H9 (cell line): Measurements from ENCODE around the gene PDC. TPM values are rescaled to one million over a fixed set of nuclear protein-coding genes. Genes with fewer than 3 reads are reported as not detected.
"Not testable (repeated sequence)": the region's sequence is repeated elsewhere in the genome, so short reads cannot be mapped to it uniquely, and the experiment has no call there.

Source experiments
- DNase-seq: peaks from one replicate; pipeline ENCODE4 v3.0.0-alpha.2; 2017
- H2AFZ ChIP-seq: one replicate; pipeline ENCODE4 v1.6.1; 2013; ENCODE audit warnings: mild to moderate bottlenecking, low read length, control low read depth, moderate library complexity
- H2AK5ac ChIP-seq: 2 replicates; pipeline ENCODE4 v1.6.1; 2013; ENCODE audit warnings: low read length, control low read depth, mixed read lengths; ENCODE audit not compliant: insufficient read length
- H2BK120ac ChIP-seq: one replicate; pipeline ENCODE4 v1.6.1; 2013; ENCODE audit warnings: low read depth, mild to moderate bottlenecking, low read length, control low read depth, inconsistent platforms; ENCODE audit not compliant: poor library complexity, severe bottlenecking
- H2BK12ac ChIP-seq: 2 replicates; pipeline ENCODE4 v1.6.1; 2013; ENCODE audit warnings: low read length, control low read depth, mixed read lengths, low read depth; ENCODE audit not compliant: insufficient read length
- H2BK15ac ChIP-seq: 2 replicates; pipeline ENCODE4 v1.6.1; 2013; ENCODE audit warnings: low read depth, low read length, control low read depth
- H2BK20ac ChIP-seq: one replicate; pipeline ENCODE4 v1.6.1; 2013; ENCODE audit warnings: low read depth, mild to moderate bottlenecking, low read length, control low read depth, inconsistent platforms; ENCODE audit not compliant: poor library complexity, severe bottlenecking
- H2BK5ac ChIP-seq: 2 replicates; pipeline ENCODE4 v1.6.1; 2013; ENCODE audit warnings: low read length, control low read depth, mixed read lengths; ENCODE audit not compliant: insufficient read length
- H3K14ac ChIP-seq: 2 replicates; pipeline ENCODE4 v1.6.1; 2013; ENCODE audit warnings: low read length, control low read depth; ENCODE audit not compliant: insufficient read depth
- H3K18ac ChIP-seq: 2 replicates; pipeline ENCODE4 v1.6.1; 2013; ENCODE audit warnings: low read depth, mild to moderate bottlenecking, mixed read lengths, low read length, control low read depth; ENCODE audit not compliant: insufficient read length
- H3K23ac ChIP-seq: 2 replicates; pipeline ENCODE4 v1.6.1; 2013; ENCODE audit warnings: low read length, control low read depth, mixed read lengths, low read depth; ENCODE audit not compliant: insufficient read length
- H3K23me2 ChIP-seq: 2 replicates; pipeline ENCODE4 v1.6.1; 2013; ENCODE audit warnings: low read depth, mild to moderate bottlenecking, mixed read lengths, low read length, control low read depth; ENCODE audit not compliant: insufficient read length, poor library complexity, severe bottlenecking
- H3K27ac ChIP-seq: 2 replicates; pipeline ENCODE4 v1.5.1; 2013; ENCODE audit warnings: low read length, control low read depth, mixed read lengths, low read depth; ENCODE audit not compliant: insufficient read length
- H3K27me3 ChIP-seq: 2 replicates; pipeline ENCODE4 v1.6.1; 2013; ENCODE audit warnings: low read length, control low read depth, inconsistent platforms; ENCODE audit not compliant: insufficient read depth
- H3K4ac ChIP-seq: 2 replicates; pipeline ENCODE4 v1.6.1; 2013; ENCODE audit warnings: low read depth, mild to moderate bottlenecking, control low read depth, inconsistent platforms, low read length, moderate library complexity
- H3K4me1 ChIP-seq: 2 replicates; pipeline ENCODE4 v1.6.1; 2013; ENCODE audit warnings: low read length, control low read depth, inconsistent platforms; ENCODE audit not compliant: insufficient read depth
- H3K4me2 ChIP-seq: 2 replicates; pipeline ENCODE4 v1.6.1; 2013; ENCODE audit warnings: low read length, control low read depth, mixed read lengths; ENCODE audit not compliant: insufficient read length, insufficient read depth
- H3K56ac ChIP-seq: 2 replicates; pipeline ENCODE4 v1.6.1; 2013; ENCODE audit warnings: low read depth, mild to moderate bottlenecking, mixed read lengths, low read length, control low read depth; ENCODE audit not compliant: insufficient read length
- H3K79me1 ChIP-seq: 2 replicates; pipeline ENCODE4 v1.6.1; 2013; ENCODE audit warnings: low read depth, mild to moderate bottlenecking, moderate library complexity, low read length, control low read depth, inconsistent platforms; ENCODE audit not compliant: insufficient read depth, poor library complexity, severe bottlenecking
- H3K79me2 ChIP-seq: 2 replicates; pipeline ENCODE4 v1.6.1; 2013; ENCODE audit warnings: low read length, control low read depth, inconsistent platforms; ENCODE audit not compliant: insufficient read depth
- H3K9ac ChIP-seq: 2 replicates; pipeline ENCODE4 v1.6.1; 2013; ENCODE audit warnings: low read length, control low read depth, mixed read lengths; ENCODE audit not compliant: insufficient read length; ENCODE audit errors: extremely low read depth
- H3K9me3 ChIP-seq: one replicate; pipeline ENCODE4 v1.6.1; 2013; ENCODE audit warnings: low read depth, low read length, inconsistent platforms; ENCODE audit not compliant: control insufficient read depth
- H3T11ph ChIP-seq: one replicate; pipeline ENCODE4 v1.6.1; 2013; ENCODE audit warnings: mild to moderate bottlenecking, low read length, control low read depth, inconsistent platforms
- H4K20me1 ChIP-seq: one replicate; pipeline ENCODE4 v1.6.1; 2013; ENCODE audit not compliant: control insufficient read depth, insufficient read length, insufficient read depth
- H4K5ac ChIP-seq: 2 replicates; pipeline ENCODE4 v1.6.1; 2013; ENCODE audit warnings: low read depth, mild to moderate bottlenecking, mixed read lengths, low read length, control low read depth; ENCODE audit not compliant: insufficient read length
- H4K8ac ChIP-seq: replicated peaks from 2 replicates; pipeline ENCODE4 v1.6.1; 2013; ENCODE audit warnings: low read length, control low read depth, mixed read lengths, low read depth; ENCODE audit not compliant: insufficient read length
- H4K91ac ChIP-seq: 2 replicates; pipeline ENCODE4 v1.6.1; 2013; ENCODE audit warnings: low read depth, mild to moderate bottlenecking, moderate library complexity, mixed read lengths, low read length, control low read depth; ENCODE audit not compliant: insufficient read length
- H3K27ac Mint-ChIP-seq, 3 experiments: 2 replicates in 2 of 3; 3 replicates in 1 of 3; pipeline ENCODE4 v1.8.0; 2020 to 2021; ENCODE audit warnings: mixed read lengths in 3 of 3, mild to moderate bottlenecking in 1 of 3, moderate library complexity in 1 of 3
- H3K27me3 Mint-ChIP-seq: 2 replicates; pipeline ENCODE4 v1.8.0; 2021; ENCODE audit warnings: low read depth, mild to moderate bottlenecking, moderate library complexity, mixed read lengths
- H3K36me3 Mint-ChIP-seq, 3 experiments: 2 replicates in 2 of 3; 3 replicates in 1 of 3; pipeline ENCODE4 v1.8.0; 2020 to 2021; ENCODE audit warnings: low read depth in 3 of 3, mixed read lengths in 3 of 3; ENCODE audit not compliant: insufficient read depth in 1 of 3
- H3K4me1 Mint-ChIP-seq, 2 experiments: 2 replicates each; pipeline ENCODE4 v1.8.0; 2020; ENCODE audit warnings: mixed read lengths in 2 of 2
- H3K4me3 Mint-ChIP-seq, 2 experiments: 2 replicates in 1 of 2; 3 replicates in 1 of 2; pipeline ENCODE4 v1.8.0; 2020 to 2021; ENCODE audit warnings: mild to moderate bottlenecking in 2 of 2, mixed read lengths in 2 of 2, moderate library complexity in 1 of 2
- H3K9me3 Mint-ChIP-seq, 2 experiments: 2 replicates in 1 of 2; 3 replicates in 1 of 2; pipeline ENCODE4 v1.8.0; 2020; ENCODE audit warnings: mild to moderate bottlenecking in 2 of 2, mixed read lengths in 2 of 2, moderate library complexity in 1 of 2
- WGBS: extraction: QIAGEN DNeasy Blood & Tissue Kit; methylation state at CpG from one replicate; pipeline ENCODE4 v1.1.7; 2013; ENCODE audit warnings: missing lambda C conversion rate, low lambda C conversion rate, mixed read lengths; ENCODE audit not compliant: insufficient read length; ENCODE audit errors: extremely low coverage; 5-methylcytosine and 5-hydroxymethylcytosine counted together
- total RNA-seq: library from RNA; stranded (reverse); gene quantifications from 2 replicates; pipeline ENCODE4 v1.2.1, GENCODE V29; 2021
- TF ChIP-seq, protein P1 (sequence below): fragments of 200-600 bp; sonication (generic); conservative IDR thresholded peaks from 3 replicates; pipeline ENCODE4 v1.8.0; 2021; ENCODE audit warnings: antibody characterized with exemption, mild to moderate bottlenecking

Gene PDC
- total RNA-seq, 1 experiment from 2014 or later = not detected

DNA sequence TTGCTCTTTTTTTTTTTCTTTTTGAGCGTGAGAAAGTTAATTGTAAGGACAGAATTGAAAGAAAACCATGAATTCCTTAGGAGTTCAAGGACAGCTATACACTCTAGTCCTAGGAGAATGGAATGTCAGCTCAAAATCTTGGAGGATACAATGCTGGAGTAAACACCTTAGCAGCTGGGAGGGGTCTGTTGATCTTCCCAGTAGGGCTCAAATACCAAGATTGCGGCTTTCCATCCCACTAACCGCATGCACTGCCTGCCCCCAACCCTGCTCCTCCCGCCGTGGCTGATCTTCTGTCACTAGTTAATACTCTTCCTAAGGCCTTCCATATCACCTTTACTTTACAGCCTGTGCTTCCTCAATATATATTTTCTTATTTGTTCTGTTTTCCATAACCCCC, 2.6 kb upstream of the PDC start:
- H3K9me3 Mint-ChIP-seq = no peaks in the 10 kb centered on the region
- no peaks in the 10 kb centered on the region for H3K9me3 ChIP-seq

DNA sequence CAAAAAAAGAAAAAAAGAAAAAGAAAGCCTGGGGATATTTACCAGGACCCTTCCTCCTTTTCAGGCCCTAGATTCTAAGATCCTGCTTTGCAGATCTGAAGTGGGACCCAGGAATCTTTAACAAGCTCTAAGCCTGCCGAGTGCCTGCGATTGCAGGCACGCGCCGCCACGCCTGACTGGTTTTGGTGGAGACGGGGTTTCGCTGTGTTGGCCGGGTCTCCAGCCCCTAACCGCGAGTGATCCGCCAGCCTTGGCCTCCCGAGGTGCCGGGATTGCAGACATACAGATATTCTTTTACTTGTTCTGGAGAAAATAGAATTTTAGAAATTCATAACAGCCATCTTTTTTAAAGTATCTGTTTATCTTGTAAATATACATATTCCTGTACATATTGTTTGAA, 1.8 kb downstream of the PDC start:
- not testable (repeated sequence) for H3K4ac ChIP-seq, H3K23ac ChIP-seq, H2AK5ac ChIP-seq, DNase-seq, H3K4me2 ChIP-seq, H3K27ac ChIP-seq, H3K27me3 Mint-ChIP-seq, H2BK20ac ChIP-seq, H4K8ac ChIP-seq, H3K27ac Mint-ChIP-seq, H3K9me3 Mint-ChIP-seq, H3K79me2 ChIP-seq, H3K27me3 ChIP-seq, H3K4me3 Mint-ChIP-seq, H3K79me1 ChIP-seq, H2BK12ac ChIP-seq, H3T11ph ChIP-seq, H4K5ac ChIP-seq, H3K56ac ChIP-seq, H3K18ac ChIP-seq, H3K4me1 ChIP-seq, H3K9me3 ChIP-seq, H3K36me3 Mint-ChIP-seq, H2AFZ ChIP-seq, H2BK15ac ChIP-seq, H2BK120ac ChIP-seq, H4K91ac ChIP-seq, H2BK5ac ChIP-seq, H3K9ac ChIP-seq, H3K14ac ChIP-seq, H3K23me2 ChIP-seq, H4K20me1 ChIP-seq
- peaks cover 5 to 10% of the 10 kb centered on the region in 2 experiments; a peak in 3 of 4 replicates for H3K4me1 Mint-ChIP-seq
- WGBS = no CpG with 5 or more reads among the region's 14 CpGs

More for the DNA sequence above, 2.6 kb upstream of the PDC start:
- no CpG with 5 or more reads among the region's 5 CpGs for WGBS
- Mint-ChIP-seq H3K4me3 (no peak overlapping the region; a peak in 1 of 5 replicates), H3K27ac (peak overlapping the region in 1 of 3 experiments; percentile 91; a peak in 2 of 7 replicates), H3K27me3 (no peaks in the 10 kb centered on the region), H3K36me3 (no peaks in the 10 kb centered on the region), H3K4me1 (peaks cover 5 to 10% of the 10 kb centered on the region in 2 experiments; a peak in 3 of 4 replicates)
- Histone ChIP-seq H3K4me1 (no peaks in the 10 kb centered on the region), H3K4me2 (no peak overlapping the region), H3T11ph (no peak overlapping the region), H3K79me2 (no peaks in the 10 kb centered on the region), H3K9ac (no peak overlapping the region), H3K27ac (no peak overlapping the region), H2BK15ac (no peak overlapping the region), H3K4ac (no peak overlapping the region), H3K23ac (no peak overlapping the region), H2BK5ac (no peak overlapping the region), H4K91ac (no peak overlapping the region), H3K27me3 (no peaks in the 10 kb centered on the region), H4K20me1 (no peaks in the 10 kb centered on the region), H2BK12ac (no peak overlapping the region), H2AFZ (no peak overlapping the region), H3K23me2 (no peaks in the 10 kb centered on the region), H3K18ac (no peak overlapping the region), H4K8ac (no peak overlapping the region), H2AK5ac (no peak overlapping the region), H4K5ac (no peak overlapping the region), H2BK120ac (no peak overlapping the region), H2BK20ac (no peak overlapping the region), H3K14ac (no peak overlapping the region), H3K56ac (no peak overlapping the region), H3K79me1 (no peaks in the 10 kb centered on the region)
- TF ChIP-seq, protein P1, sequence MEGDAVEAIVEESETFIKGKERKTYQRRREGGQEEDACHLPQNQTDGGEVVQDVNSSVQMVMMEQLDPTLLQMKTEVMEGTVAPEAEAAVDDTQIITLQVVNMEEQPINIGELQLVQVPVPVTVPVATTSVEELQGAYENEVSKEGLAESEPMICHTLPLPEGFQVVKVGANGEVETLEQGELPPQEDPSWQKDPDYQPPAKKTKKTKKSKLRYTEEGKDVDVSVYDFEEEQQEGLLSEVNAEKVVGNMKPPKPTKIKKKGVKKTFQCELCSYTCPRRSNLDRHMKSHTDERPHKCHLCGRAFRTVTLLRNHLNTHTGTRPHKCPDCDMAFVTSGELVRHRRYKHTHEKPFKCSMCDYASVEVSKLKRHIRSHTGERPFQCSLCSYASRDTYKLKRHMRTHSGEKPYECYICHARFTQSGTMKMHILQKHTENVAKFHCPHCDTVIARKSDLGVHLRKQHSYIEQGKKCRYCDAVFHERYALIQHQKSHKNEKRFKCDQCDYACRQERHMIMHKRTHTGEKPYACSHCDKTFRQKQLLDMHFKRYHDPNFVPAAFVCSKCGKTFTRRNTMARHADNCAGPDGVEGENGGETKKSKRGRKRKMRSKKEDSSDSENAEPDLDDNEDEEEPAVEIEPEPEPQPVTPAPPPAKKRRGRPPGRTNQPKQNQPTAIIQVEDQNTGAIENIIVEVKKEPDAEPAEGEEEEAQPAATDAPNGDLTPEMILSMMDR = no peak
- peak; percentile 29 for DNase-seq
